NCI-H2227 (cell line): Measurements from ENCODE around the gene EFCAB13.
"Not testable (repeated sequence)": the region's sequence is repeated elsewhere in the genome, so short reads cannot be mapped to it uniquely, and the experiment has no call there.

Source experiments
- DNase-seq: peaks from one replicate; lab custom pipeline; 2025; ENCODE audit not compliant: unreplicated experiment; lab: John Stamatoyannopoulos, UW

Gene EFCAB13

GRCh38 chr17:47324224-47325020 lies 667 bp downstream of the EFCAB13 start:
- DNase-seq, result peak; percentile 88

GRCh38 chr17:47325176-47325575 lies 1.4 kb downstream of the EFCAB13 start:
- DNase-seq, result no peak

- no peak for DNase-seq
Measured at GRCh38 chr17:47330548-47330947, 6.8 kb downstream of the EFCAB13 start.

GRCh38 chr17:47332287-47332686 lies 8.5 kb downstream of the EFCAB13 start:
- no peak for DNase-seq

- no peak for DNase-seq
Measured at GRCh38 chr17:47335101-47335936, 11.6 kb downstream of the EFCAB13 start.

- DNase-seq, result no peak
Measured at GRCh38 chr17:47338026-47338425, 14.3 kb downstream of the EFCAB13 start.

- no peak for DNase-seq
Measured at GRCh38 chr17:47352848-47353247, 29.1 kb downstream of the EFCAB13 start.

- DNase-seq, result no peak
Measured at GRCh38 chr17:47358652-47359051, 34.9 kb downstream of the EFCAB13 start.

- no peak for DNase-seq
Measured at GRCh38 chr17:47363171-47363570, 39.4 kb downstream of the EFCAB13 start.

- no peak for DNase-seq
Measured at GRCh38 chr17:47367257-47367656, 43.5 kb downstream of the EFCAB13 start.

- DNase-seq, result no peak
Measured at GRCh38 chr17:47368262-47368661, 44.5 kb downstream of the EFCAB13 start.

- DNase-seq, result not testable (repeated sequence)
Measured at GRCh38 chr17:47370899-47371298, 47.1 kb downstream of the EFCAB13 start.

- DNase-seq, result no peak
Measured at GRCh38 chr17:47373002-47373401, 49.2 kb downstream of the EFCAB13 start.

GRCh38 chr17:47376247-47376646 lies 52.5 kb downstream of the EFCAB13 start:
- DNase-seq, result no peak

GRCh38 chr17:47388825-47389224 lies 65.1 kb downstream of the EFCAB13 start:
- no peak for DNase-seq

- not testable (repeated sequence) for DNase-seq
Measured at GRCh38 chr17:47397532-47398128, 73.9 kb downstream of the EFCAB13 start.

GRCh38 chr17:47400333-47400732 lies 76.6 kb downstream of the EFCAB13 start:
- no peak for DNase-seq

- no peak for DNase-seq
Measured at GRCh38 chr17:47401100-47401499, 77.3 kb downstream of the EFCAB13 start.

- no peak for DNase-seq
Measured at GRCh38 chr17:47404006-47404405, 80.3 kb downstream of the EFCAB13 start.

GRCh38 chr17:47404875-47405274 lies 81.1 kb downstream of the EFCAB13 start:
- DNase-seq, result no peak

GRCh38 chr17:47413872-47414271 lies 90.1 kb downstream of the EFCAB13 start:
- DNase-seq, result no peak

GRCh38 chr17:47414612-47415011 lies 90.9 kb downstream of the EFCAB13 start:
- DNase-seq, result no peak
